AG09319 (cell line): ENCODE data around the gene MRPL10.

Source experiments
- DNase-seq: peaks from one replicate; pipeline ENCODE4 v3.0.0-alpha.2; 2010; ENCODE audit warnings: low read depth; ENCODE audit errors: extremely low read depth
- CTCF ChIP-seq: IDR thresholded peaks from 2 replicates; pipeline ENCODE4 v1.5.1; 2011; ENCODE audit warnings: low read depth, mild to moderate bottlenecking, inconsistent platforms, low read length, moderate library complexity

MRPL10 gene

GRCh38 chr17:47829870-47830269 lies 1.5 kb downstream of the MRPL10 start:
- no peak for DNase-seq
- TF ChIP-seq CTCF = no peak

- DNase-seq = no peak
- no peak for TF ChIP-seq CTCF
These were observed 7.8 kb downstream of the MRPL10 start for GRCh38 chr17:47823519-47823918.

- no peak for DNase-seq
- TF ChIP-seq CTCF = no peak
These were observed 8.6 kb downstream of the MRPL10 start for GRCh38 chr17:47822785-47823184.

GRCh38 chr17:47821424-47822391 lies 9.6 kb downstream of the MRPL10 start, which contains the start of gene OSBPL7:
Gene OSBPL7 (minus strand): TSS chr17:47821794. CDS start chr17:47820278, 1,516 bp downstream.
- TF ChIP-seq CTCF = peak; percentile 19

GRCh38 chr17:47821031-47821423 lies 10.3 kb downstream of the MRPL10 start:
- TF ChIP-seq CTCF = no peak

More at GRCh38 chr17:47821424-47822391, 9.6 kb downstream of the MRPL10 start, which contains the start of gene OSBPL7:
- DNase-seq = peak; percentile 31

GRCh38 chr17:47820033-47820789 lies 11.1 kb downstream of the MRPL10 start:
- TF ChIP-seq CTCF = no peak
- DNase-seq = no peak

More at GRCh38 chr17:47821031-47821423, 10.3 kb downstream of the MRPL10 start:
- no peak for DNase-seq
